Measurements from ENCODE around the gene TMEM134. TPM values are rescaled to one million over a fixed set of nuclear protein-coding genes. Genes with fewer than 3 reads are reported as not detected.
A peak's percentile ranks its signal among the peaks of the same experiment; 100 is the strongest.

Gene TMEM134
- total RNA-seq, 1 donor from 2014 or later, result 51.4 TPM

GRCh38 chr11:67449116-67449844, 19.8 kb downstream of the TMEM134 start:
- no peaks in the 10 kb centered on the region for H3K9me3 Mint-ChIP-seq (ENCODE audit: unreplicated experiment)
- TF ChIP-seq CTCF (IDR thresholded peaks at IDR 0.05), result no peak
- no peak overlapping the region for H3K4me3 Mint-ChIP-seq (ENCODE audit: unreplicated experiment)
- no peak for DNase-seq (ENCODE audit: extremely low spot score, unreplicated experiment)
- no peaks in the 10 kb centered on the region for H3K36me3 Mint-ChIP-seq (ENCODE audit: unreplicated experiment)
- H3K27me3 Mint-ChIP-seq (ENCODE audit: unreplicated experiment), result no peaks in the 10 kb centered on the region
- peaks cover 5% of the 10 kb centered on the region for H3K4me1 Mint-ChIP-seq (ENCODE audit: unreplicated experiment)
- no peak overlapping the region for H3K27ac Mint-ChIP-seq (ENCODE audit: unreplicated experiment)

GRCh38 chr11:67448220-67448609, 20.8 kb downstream of the TMEM134 start:
- no peak for DNase-seq (ENCODE audit: extremely low spot score, unreplicated experiment)
- peaks cover 9% of the 10 kb centered on the region for H3K4me1 Mint-ChIP-seq (ENCODE audit: unreplicated experiment)
- no peaks in the 10 kb centered on the region for H3K27me3 Mint-ChIP-seq (ENCODE audit: unreplicated experiment)
- no peak overlapping the region for H3K4me3 Mint-ChIP-seq (ENCODE audit: unreplicated experiment)
- no peak overlapping the region for H3K27ac Mint-ChIP-seq (ENCODE audit: unreplicated experiment)
- H3K36me3 Mint-ChIP-seq (ENCODE audit: unreplicated experiment), result no peaks in the 10 kb centered on the region
- no peaks in the 10 kb centered on the region for H3K9me3 Mint-ChIP-seq (ENCODE audit: unreplicated experiment)
- no peak for TF ChIP-seq CTCF (IDR thresholded peaks at IDR 0.05)

- H3K27me3 Mint-ChIP-seq (ENCODE audit: unreplicated experiment), result no peaks in the 10 kb centered on the region
- peaks cover 2% of the 10 kb centered on the region for H3K36me3 Mint-ChIP-seq (ENCODE audit: unreplicated experiment)
- no peak for DNase-seq (ENCODE audit: extremely low spot score, unreplicated experiment)
- H3K9me3 Mint-ChIP-seq (ENCODE audit: unreplicated experiment), result no peaks in the 10 kb centered on the region
- peak overlapping the region; percentile 83 for H3K4me3 Mint-ChIP-seq (ENCODE audit: unreplicated experiment)
- peaks cover 18% of the 10 kb centered on the region for H3K4me1 Mint-ChIP-seq (ENCODE audit: unreplicated experiment)
- TF ChIP-seq CTCF (IDR thresholded peaks at IDR 0.05), result no peak
- no peak overlapping the region for H3K27ac Mint-ChIP-seq (ENCODE audit: unreplicated experiment)
Measured at GRCh38 chr11:67445515-67445914, 23.5 kb downstream of the TMEM134 start.

- Mint-ChIP-seq H3K36me3 (ENCODE audit: unreplicated experiment) (peaks cover 9% of the 10 kb centered on the region), H3K4me1 (ENCODE audit: unreplicated experiment) (peaks cover 29% of the 10 kb centered on the region), H3K27ac (ENCODE audit: unreplicated experiment) (peak overlapping the region; percentile 87), H3K27me3 (ENCODE audit: unreplicated experiment) (no peaks in the 10 kb centered on the region), H3K9me3 (ENCODE audit: unreplicated experiment) (no peaks in the 10 kb centered on the region), H3K4me3 (ENCODE audit: unreplicated experiment) (peak overlapping the region; percentile 87)
- DNase-seq (ENCODE audit: extremely low spot score, unreplicated experiment), result no peak
- no peak for TF ChIP-seq CTCF (IDR thresholded peaks at IDR 0.05)
Measured at GRCh38 chr11:67442504-67443404, 26.3 kb downstream of the TMEM134 start.

All from osteocyte (in vitro differentiated cells).